Ascending aorta (tissue), 2 donors: ENCODE measurements around the gene TNFAIP8L3. TPM values are rescaled to one million over a fixed set of nuclear protein-coding genes. Genes with fewer than 3 reads are reported as not detected.

Experiments used
- DNase-seq, 2 donors: peaks; one replicate each; pipeline ENCODE4 v3.0.0-alpha.2; 2019; ENCODE audit warnings: low spot score in 2 of 2
- H3K27ac ChIP-seq, 2 donors: fragments of 200-600 bp; sonication (generic); one replicate each; pipeline ENCODE4 v1.5.1; 2016 to 2017; ENCODE audit warnings: mild to moderate bottlenecking in 1 of 2
- H3K27me3 ChIP-seq: fragments of 200-600 bp; sonication (generic); one replicate; pipeline ENCODE4 v1.5.1; 2017
- H3K36me3 ChIP-seq, 2 donors: fragments of 200-600 bp; sonication (generic); one replicate each; pipeline ENCODE4 v1.5.1; 2016
- H3K4me1 ChIP-seq, 2 donors: fragments of 200-600 bp; sonication (generic); one replicate each; pipeline ENCODE4 v1.5.1; 2016 to 2017; ENCODE audit warnings: mild to moderate bottlenecking in 1 of 2
- H3K4me3 ChIP-seq, 2 donors: fragments of 200-600 bp; sonication (generic); one replicate each; pipeline ENCODE4 v1.5.1; 2016 to 2017; ENCODE audit warnings: mild to moderate bottlenecking in 1 of 2
- H3K9me3 ChIP-seq, 2 donors: fragments of 200-600 bp; sonication (generic); one replicate each; pipeline ENCODE4 v1.5.1; 2016
- CTCF ChIP-seq, 3 experiments: fragments of 200-600 bp in 2 of 3; fragments of 450-650 bp in 1 of 3; sonication (generic) in 2 of 3; IDR thresholded peaks; one replicate each; pipeline ENCODE4 v1.5.1; 2016 to 2019; ENCODE audit warnings: antibody characterized with exemption in 3 of 3, mild to moderate bottlenecking in 1 of 3, moderate library complexity in 1 of 3
- intact Hi-C: fragments of 100-400 bp; cut with DNase I; formaldehyde crosslinking; loops from one replicate; pipeline ENCODE4 v1.15.1; 2023
- total RNA-seq: library from RNA; depleted of rRNA; stranded (reverse); fragments of >200 nt; gene quantifications from one replicate; pipeline ENCODE4 v1.1.0, GENCODE V29; 2016

The TNFAIP8L3 gene
- total RNA-seq, 1 donor from 2014 or later, result 2.6 TPM

DNA sequence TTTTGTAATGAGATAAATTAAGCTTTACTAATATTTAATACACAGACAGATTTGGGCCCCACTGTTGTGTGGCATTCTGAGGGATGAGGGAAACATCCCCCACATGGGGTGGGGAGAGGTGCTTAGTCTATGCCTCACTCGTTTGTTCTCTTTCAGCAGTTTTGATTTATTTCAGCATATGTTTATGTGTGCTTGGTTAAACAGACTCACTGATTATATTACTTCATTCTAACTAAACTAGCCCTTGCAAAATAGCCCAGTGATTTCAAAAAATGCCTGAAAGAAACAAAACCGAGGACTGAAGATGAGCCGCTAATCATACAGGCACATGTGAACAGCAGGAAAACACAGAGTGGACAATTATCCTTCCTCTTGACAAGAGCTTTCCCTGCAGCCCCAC, 27.2 kb downstream of the TNFAIP8L3 start:
- H3K36me3 ChIP-seq, result no peaks in the 10 kb centered on the region
- no peaks in the 10 kb centered on the region for H3K9me3 ChIP-seq
- no peak overlapping the region for H3K27ac ChIP-seq
- no peak for DNase-seq
- H3K4me1 ChIP-seq, result no peaks in the 10 kb centered on the region
- no peak for TF ChIP-seq CTCF (IDR thresholded peaks at IDR 0.05)
- H3K4me3 ChIP-seq, result no peak overlapping the region
- intact Hi-C loops, result no loop called here
- no peaks in the 10 kb centered on the region for H3K27me3 ChIP-seq

DNA sequence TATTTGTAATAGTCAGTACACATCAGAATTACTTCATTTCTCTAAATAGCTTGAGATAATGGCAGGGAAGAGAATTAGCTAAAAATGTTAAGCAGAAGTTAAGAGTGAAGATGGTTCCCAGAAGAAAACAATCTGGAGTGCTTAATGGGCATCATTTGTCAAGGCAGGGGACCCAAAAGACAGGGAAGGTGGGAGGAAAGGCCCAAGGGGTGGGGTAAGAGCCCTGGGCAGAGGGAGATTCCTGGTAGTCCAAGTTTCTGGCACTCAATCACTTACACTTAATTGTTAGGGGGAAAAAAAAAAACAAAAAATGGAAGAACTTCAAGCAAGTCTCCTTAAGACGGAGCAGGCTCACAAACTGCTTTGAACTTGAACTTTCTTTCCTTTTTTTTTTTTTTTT, 28.9 kb downstream of the TNFAIP8L3 start:
- Histone ChIP-seq H3K27ac (no peak overlapping the region), H3K27me3 (no peaks in the 10 kb centered on the region), H3K4me3 (no peak overlapping the region), H3K36me3 (no peaks in the 10 kb centered on the region), H3K9me3 (no peaks in the 10 kb centered on the region), H3K4me1 (no peaks in the 10 kb centered on the region)
- DNase-seq, result no peak
- TF ChIP-seq CTCF (IDR thresholded peaks at IDR 0.05), result no peak
- intact Hi-C loops, result no loop called here

DNA sequence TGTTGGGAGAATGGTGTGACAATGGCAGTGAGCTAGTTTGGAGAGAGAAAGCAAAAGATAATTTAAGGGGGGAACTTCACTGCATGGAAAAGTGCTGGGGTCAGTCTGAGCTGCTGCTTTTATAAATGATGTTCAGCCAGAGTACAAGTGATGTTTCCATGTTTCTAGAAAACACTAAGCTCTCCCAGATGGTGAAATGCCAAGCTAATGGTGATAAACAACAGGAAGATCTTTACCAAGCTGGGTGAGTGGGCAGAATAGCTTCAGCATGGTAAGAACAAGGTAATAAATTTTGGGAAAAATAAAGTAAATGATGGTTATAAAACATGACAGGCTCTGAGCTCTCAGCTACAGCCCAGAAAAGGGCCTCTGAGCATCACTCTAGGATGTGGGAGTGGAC, 29.4 kb downstream of the TNFAIP8L3 start:
- Histone ChIP-seq H3K27ac (no peak overlapping the region), H3K36me3 (no peaks in the 10 kb centered on the region), H3K4me1 (no peaks in the 10 kb centered on the region), H3K4me3 (no peak overlapping the region), H3K9me3 (no peaks in the 10 kb centered on the region), H3K27me3 (no peaks in the 10 kb centered on the region)
- intact Hi-C loops, result no loop called here
- DNase-seq, result no peak
- TF ChIP-seq CTCF (IDR thresholded peaks at IDR 0.05), result no peak

- Histone ChIP-seq H3K27me3 (no peaks in the 10 kb centered on the region), H3K4me3 (no peak overlapping the region), H3K9me3 (no peaks in the 10 kb centered on the region), H3K4me1 (no peaks in the 10 kb centered on the region), H3K27ac (no peak overlapping the region), H3K36me3 (peaks cover 4 to 6% of the 10 kb centered on the region in 2 donors)
- intact Hi-C loops, result no loop called here
- DNase-seq, result no peak
- no peak for TF ChIP-seq CTCF (IDR thresholded peaks at IDR 0.05)
These were observed 32.0 kb downstream of the TNFAIP8L3 start for GRCh38 chr15:51062736-51063135.

GRCh38 chr15:51060030-51060673, 34.6 kb downstream of the TNFAIP8L3 start:
- Histone ChIP-seq H3K36me3 (peaks cover 17 to 32% of the 10 kb centered on the region in 2 donors), H3K4me1 (no peaks in the 10 kb centered on the region), H3K9me3 (no peaks in the 10 kb centered on the region), H3K27me3 (no peaks in the 10 kb centered on the region), H3K27ac (no peak overlapping the region), H3K4me3 (no peak overlapping the region)
- TF ChIP-seq CTCF (IDR thresholded peaks at IDR 0.05), result no peak
- intact Hi-C loops, result no loop called here
- DNase-seq, result no peak

GRCh38 chr15:51054535-51054934, 40.2 kb downstream of the TNFAIP8L3 start:
- Histone ChIP-seq H3K4me1 (peaks cover 0 to 5% of the 10 kb centered on the region in 2 donors), H3K27me3 (no peaks in the 10 kb centered on the region)

More at GRCh38 chr15:51054535-51054934, 40.2 kb downstream of the TNFAIP8L3 start:
- no peak for DNase-seq
- Histone ChIP-seq H3K4me3 (no peak overlapping the region), H3K9me3 (no peaks in the 10 kb centered on the region), H3K36me3 (peaks cover 19 to 37% of the 10 kb centered on the region in 2 donors), H3K27ac (no peak overlapping the region)
- intact Hi-C loops, result no loop called here
- no peak for TF ChIP-seq CTCF (IDR thresholded peaks at IDR 0.05)
